ENCODE results near the gene SLC47A2. TPM values are rescaled to one million over a fixed set of nuclear protein-coding genes. Genes with fewer than 3 reads are reported as not detected.
A peak's percentile ranks its signal among the peaks of the same experiment; 100 is the strongest.

Gene SLC47A2
- total and polyA plus RNA-seq, 2 experiments from 2014 or later: not detected

- TF ChIP-seq CTCF (conservative IDR thresholded peaks at IDR 0.05; ENCODE audit: low read depth in 2 of 2): no peak
- no peak for TF ChIP-seq REST (IDR thresholded peaks at IDR 0.05; ENCODE audit: unreplicated experiment)
Observed at GRCh38 chr17:19647697-19648474, 68.5 kb downstream of the SLC47A2 start (continued).

- Mint-ChIP-seq H3K27ac (peak overlapping the region; percentile 88), H3K36me3 (ENCODE audit: low read depth) (peaks cover 16% of the 10 kb centered on the region), H3K4me3 (peak overlapping the region; percentile 91), H3K4me1 (peaks cover 55% of the 10 kb centered on the region), H3K27me3 (ENCODE audit: insufficient read depth, low read depth, poor library complexity) (peaks cover 27% of the 10 kb centered on the region), H3K9me3 (peaks cover 2% of the 10 kb centered on the region; the same call in 1 of the 3 replicates)
- no peak overlapping the region for H3K27ac ChIP-seq (ENCODE audit: low read depth)
- peaks cover 43% of the 10 kb centered on the region for H3K4me1 ChIP-seq (ENCODE audit: insufficient read depth)
- no peaks in the 10 kb centered on the region for H3K9me2 ChIP-seq (ENCODE audit: insufficient read depth)
- peak; percentile 2; the same call in 1 of the 3 replicates for ATAC-seq
- peak overlapping the region; percentile 76 for H3K4me3 ChIP-seq
- peaks cover 30% of the 10 kb centered on the region for H3K79me2 ChIP-seq (replicated peaks; ENCODE audit: insufficient read depth)
- DNase-seq (ENCODE audit: low spot score): peak; percentile 52
- no peaks in the 10 kb centered on the region for H3K36me3 ChIP-seq (ENCODE audit: insufficient read depth)
- H3K27me3 ChIP-seq (ENCODE audit: insufficient read depth): peaks cover 30% of the 10 kb centered on the region
- H3F3A ChIP-seq (replicated peaks; ENCODE audit: low read depth): peaks cover 5% of the 10 kb centered on the region; the same call in 1 of the 2 replicates
- TF ChIP-seq POLR2AphosphoS5 (IDR thresholded peaks at IDR 0.05; ENCODE audit: low read depth): no peak
- TF ChIP-seq EZH2 (IDR thresholded peaks at IDR 0.05; ENCODE audit: low read depth, unreplicated experiment): no peak
- TF ChIP-seq NANOG (IDR thresholded peaks at IDR 0.05; ENCODE audit: borderline replicate concordance): peak; percentile 74
- no peak for TF ChIP-seq ZNF331 (CRISPR knock-in tag; IDR thresholded peaks at IDR 0.05; ENCODE audit: low read depth)
- H4K20me1 ChIP-seq (replicated peaks; ENCODE audit: insufficient read depth): peaks cover 6% of the 10 kb centered on the region; the same call in 1 of the 2 replicates
- no peak overlapping the region for H2AFZ ChIP-seq
- H3K4me2 ChIP-seq: peak overlapping the region; percentile 90
Observed at GRCh38 chr17:19646788-19647696, 69.3 kb downstream of the SLC47A2 start.
